ENCODE results near the gene AGPS. TPM values are rescaled to one million over a fixed set of nuclear protein-coding genes. Genes with fewer than 3 reads are reported as not detected.
A peak's percentile ranks its signal among the peaks of the same experiment; 100 is the strongest.

The AGPS gene
- total RNA-seq, 6 experiments from 2014 or later, result 36.0 to 47.6 (median 43.1) TPM

- DNase-seq, result no peak
- Mint-ChIP-seq H3K27me3 (ENCODE audit: insufficient read depth) (no peaks in the 10 kb centered on the region; the same call in 1 of the 2 replicates), H3K4me3 (peak overlapping the region; percentile 100), H3K9me3 (no peaks in the 10 kb centered on the region), H3K36me3 (ENCODE audit: low read depth) (peaks cover under 1% of the 10 kb centered on the region; the same call in 1 of the 2 replicates), H3K27ac (peak overlapping the region; percentile 99), H3K4me1 (ENCODE audit: low read depth) (peaks cover 13% of the 10 kb centered on the region)
- TF ChIP-seq CTCF (IDR thresholded peaks at IDR 0.05), result no peak
Measured at GRCh38 chr2:177551989-177552421, 159.4 kb downstream of the AGPS start.

GRCh38 chr2:177552422-177553175 lies 160.0 kb downstream of the AGPS start:
- no peaks in the 10 kb centered on the region; the same call in 1 of the 2 replicates for H3K27me3 Mint-ChIP-seq (ENCODE audit: insufficient read depth)
- no peak for TF ChIP-seq CTCF (IDR thresholded peaks at IDR 0.05)
- H3K4me3 Mint-ChIP-seq, result peak overlapping the region; percentile 100
- peaks cover 6% of the 10 kb centered on the region; the same call in 1 of the 2 replicates for H3K36me3 Mint-ChIP-seq (ENCODE audit: low read depth)
- H3K9me3 Mint-ChIP-seq, result no peaks in the 10 kb centered on the region
- H3K27ac Mint-ChIP-seq, result peak overlapping the region; percentile 99
- DNase-seq, result peak; percentile 90
- H3K4me1 Mint-ChIP-seq (ENCODE audit: low read depth), result peaks cover 13% of the 10 kb centered on the region

GRCh38 chr2:177553176-177553884 lies 160.8 kb downstream of the AGPS start:
- peaks cover 13% of the 10 kb centered on the region for H3K4me1 Mint-ChIP-seq (ENCODE audit: low read depth)
- peak overlapping the region; percentile 99 for H3K27ac Mint-ChIP-seq
- H3K4me3 Mint-ChIP-seq, result peak overlapping the region; percentile 100
- no peak for TF ChIP-seq CTCF (IDR thresholded peaks at IDR 0.05)
- H3K27me3 Mint-ChIP-seq (ENCODE audit: insufficient read depth), result no peaks in the 10 kb centered on the region; the same call in 1 of the 2 replicates
- peak; percentile 26 for DNase-seq
- H3K36me3 Mint-ChIP-seq (ENCODE audit: low read depth), result peaks cover 12% of the 10 kb centered on the region; the same call in 1 of the 2 replicates
- no peaks in the 10 kb centered on the region; the same call in 1 of the 2 replicates for H3K9me3 Mint-ChIP-seq

GRCh38 chr2:177554365-177554764 lies 161.8 kb downstream of the AGPS start:
- Mint-ChIP-seq H3K27me3 (ENCODE audit: insufficient read depth) (no peaks in the 10 kb centered on the region; the same call in 1 of the 2 replicates), H3K4me1 (ENCODE audit: low read depth) (peaks cover 13% of the 10 kb centered on the region), H3K9me3 (no peaks in the 10 kb centered on the region; the same call in 1 of the 2 replicates), H3K4me3 (no peak overlapping the region), H3K27ac (no peak overlapping the region), H3K36me3 (ENCODE audit: low read depth) (peaks cover 12% of the 10 kb centered on the region; the same call in 1 of the 2 replicates)
- DNase-seq, result peak; percentile 7
- no peak for TF ChIP-seq CTCF (IDR thresholded peaks at IDR 0.05)

GRCh38 chr2:177556153-177556552 lies 163.6 kb downstream of the AGPS start:
- no peaks in the 10 kb centered on the region; the same call in 1 of the 2 replicates for H3K27me3 Mint-ChIP-seq (ENCODE audit: insufficient read depth)
- no peak overlapping the region for H3K4me3 Mint-ChIP-seq
- H3K36me3 Mint-ChIP-seq (ENCODE audit: low read depth), result peaks cover 12% of the 10 kb centered on the region; the same call in 1 of the 2 replicates
- TF ChIP-seq CTCF (IDR thresholded peaks at IDR 0.05), result no peak
- H3K27ac Mint-ChIP-seq, result no peak overlapping the region
- DNase-seq, result no peak
- H3K4me1 Mint-ChIP-seq (ENCODE audit: low read depth), result peaks cover 13% of the 10 kb centered on the region
- no peaks in the 10 kb centered on the region; the same call in 1 of the 2 replicates for H3K9me3 Mint-ChIP-seq

Data from HFFc6 (cell line).